K562 (cell line): Measurements from ENCODE around the gene GLB1L. TPM values are rescaled to one million over a fixed set of nuclear protein-coding genes. Genes with fewer than 3 reads are reported as not detected.
A peak's percentile ranks its signal among the peaks of the same experiment; 100 is the strongest.

Experiments used
- ASH1L ChIP-seq: fragments of 450-650 bp; IDR thresholded peaks from 2 replicates; pipeline ENCODE4 v1.6.1; 2018; ENCODE audit warnings: borderline replicate concordance, mild to moderate bottlenecking, low read depth; ENCODE audit not compliant: partially characterized antibody
- BRD9 ChIP-seq: fragments of 450-650 bp; IDR thresholded peaks from 2 replicates; pipeline ENCODE4 v1.6.1; 2018; ENCODE audit warnings: low read depth; ENCODE audit not compliant: partially characterized antibody
- BRF1 ChIP-seq: IDR thresholded peaks from 3 replicates; pipeline ENCODE4 v1.6.1; 2011; ENCODE audit warnings: borderline replicate concordance, mild to moderate bottlenecking; ENCODE audit not compliant: insufficient read length; ENCODE audit errors: extremely low read depth
- CREM ChIP-seq: IDR thresholded peaks from 2 replicates; pipeline ENCODE4 v1.6.1; 2014; ENCODE audit warnings: antibody characterized with exemption, low read depth
- EZH2 ChIP-seq: IDR thresholded peaks from 2 replicates; pipeline ENCODE4 v1.6.1; 2012; ENCODE audit warnings: low read depth, mild to moderate bottlenecking, inconsistent platforms, low read length, borderline replicate concordance
- PHF8 ChIP-seq: fragments of 200-600 bp; sonication (generic); IDR thresholded peaks from 2 replicates; pipeline ENCODE4 v1.6.1; 2012; ENCODE audit warnings: mixed run types, mild to moderate bottlenecking, inconsistent platforms, low read length, moderate library complexity, borderline replicate concordance
- POLR2A ChIP-seq: fragments of 450-650 bp; conservative IDR thresholded peaks from 2 replicates; pipeline ENCODE4 v1.6.1; 2016
- PRMT5 ChIP-seq: sonication (generic); formaldehyde crosslinking; IDR thresholded peaks from 2 replicates; pipeline ENCODE4 v1.5.0; 2020; ENCODE audit warnings: missing genetic modification reagents
- polyA plus RNA-seq, 8 experiments: library from polyadenylated mRNA; depleted of rRNA in 4 of 8; stranded (reverse) in 5 of 8; unstranded in 3 of 8; fragments of >200 nt; fragmentation: Nextera tagmentation in 2 of 8; fragmentation: Illumina TruSeq in 1 of 8; extraction: Ambion mirVana in 2 of 8; extraction: Trizol in 1 of 8; gene quantifications; 2 replicates each; pipeline versions ENCODE4 v1.2.1 to v1.2.3, GENCODE V29; 2011 to 2014; ENCODE audit warnings: inconsistent platforms in 1 of 8, missing spikeins in 1 of 8
- total RNA-seq, 7 experiments: library from RNA; depleted of rRNA in 6 of 7; stranded (reverse); fragments of >200 nt in 6 of 7; fragmentation: Illumina TruSeq in 2 of 7; extraction: Trizol in 2 of 7; gene quantifications; 2 replicates each; pipeline versions ENCODE4 v1.2.1 to v1.2.3, GENCODE V29; 2011 to 2021; ENCODE audit warnings: low replicate concordance in 1 of 7
- TF ChIP-seq, protein P1 (sequence below), 2 experiments: fragments of 150-350 bp in 1 of 2; IDR thresholded peaks; 2 replicates each; pipeline ENCODE4 v1.6.1; 2012 to 2016; ENCODE audit warnings: low read depth in 2 of 2, low read length in 2 of 2, mild to moderate bottlenecking in 1 of 2, moderate library complexity in 1 of 2
- TF ChIP-seq, protein P2 (sequence below): fragments of 450-650 bp; IDR thresholded peaks from 2 replicates; pipeline ENCODE4 v1.6.1; 2016; ENCODE audit warnings: low read depth, mild to moderate bottlenecking, moderate library complexity
- TF ChIP-seq, protein P3 (sequence below): fragments of 450-650 bp; formaldehyde crosslinking; IDR thresholded peaks from 2 replicates; pipeline ENCODE4 v1.4.0; 2022; ENCODE audit warnings: mild to moderate bottlenecking, moderate library complexity
- TF ChIP-seq, protein P4 (sequence below): fragments of 450-650 bp; IDR thresholded peaks from 2 replicates; pipeline ENCODE4 v1.6.1; 2018; ENCODE audit not compliant: partially characterized antibody
- TF ChIP-seq, protein P5 (sequence below): fragments of 250-450 bp; sonication (Bioruptor Pico); IDR thresholded peaks from 2 replicates; pipeline ENCODE4 v1.4.0; 2020; ENCODE audit warnings: mild to moderate bottlenecking, moderate library complexity

The GLB1L gene
- total and polyA plus RNA-seq, 9 of the 15 experiments (the other 6 are each of a cell fraction or from before 2014, with no cell fraction given), result 0.42 to 2.9 (median 2.5) TPM

DNA sequence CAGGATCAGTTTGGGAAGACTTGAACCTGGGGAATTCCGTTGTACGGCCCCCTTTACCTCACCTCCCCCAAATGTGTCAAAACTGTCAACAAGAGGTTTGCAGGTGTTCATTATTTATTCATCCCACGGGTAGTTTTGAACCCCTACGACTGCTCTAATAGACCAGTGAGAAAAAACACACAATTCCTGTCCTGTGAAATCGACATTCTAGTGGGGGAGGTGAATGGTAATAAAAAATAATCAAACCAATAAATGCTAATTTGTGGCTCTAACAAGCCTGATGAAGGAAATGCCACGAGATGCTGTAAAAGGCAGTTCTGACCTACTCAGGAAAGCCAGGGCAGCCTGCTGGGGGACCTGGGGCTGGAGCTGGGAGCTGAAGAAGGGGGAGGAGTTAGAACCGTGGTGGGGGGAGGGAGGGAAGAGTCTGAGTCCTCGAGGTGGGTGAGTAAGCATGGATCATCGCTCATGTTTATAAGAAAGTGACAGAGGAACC, 33.5 kb upstream of the GLB1L start (continued):
- TF ChIP-seq, protein P1, sequence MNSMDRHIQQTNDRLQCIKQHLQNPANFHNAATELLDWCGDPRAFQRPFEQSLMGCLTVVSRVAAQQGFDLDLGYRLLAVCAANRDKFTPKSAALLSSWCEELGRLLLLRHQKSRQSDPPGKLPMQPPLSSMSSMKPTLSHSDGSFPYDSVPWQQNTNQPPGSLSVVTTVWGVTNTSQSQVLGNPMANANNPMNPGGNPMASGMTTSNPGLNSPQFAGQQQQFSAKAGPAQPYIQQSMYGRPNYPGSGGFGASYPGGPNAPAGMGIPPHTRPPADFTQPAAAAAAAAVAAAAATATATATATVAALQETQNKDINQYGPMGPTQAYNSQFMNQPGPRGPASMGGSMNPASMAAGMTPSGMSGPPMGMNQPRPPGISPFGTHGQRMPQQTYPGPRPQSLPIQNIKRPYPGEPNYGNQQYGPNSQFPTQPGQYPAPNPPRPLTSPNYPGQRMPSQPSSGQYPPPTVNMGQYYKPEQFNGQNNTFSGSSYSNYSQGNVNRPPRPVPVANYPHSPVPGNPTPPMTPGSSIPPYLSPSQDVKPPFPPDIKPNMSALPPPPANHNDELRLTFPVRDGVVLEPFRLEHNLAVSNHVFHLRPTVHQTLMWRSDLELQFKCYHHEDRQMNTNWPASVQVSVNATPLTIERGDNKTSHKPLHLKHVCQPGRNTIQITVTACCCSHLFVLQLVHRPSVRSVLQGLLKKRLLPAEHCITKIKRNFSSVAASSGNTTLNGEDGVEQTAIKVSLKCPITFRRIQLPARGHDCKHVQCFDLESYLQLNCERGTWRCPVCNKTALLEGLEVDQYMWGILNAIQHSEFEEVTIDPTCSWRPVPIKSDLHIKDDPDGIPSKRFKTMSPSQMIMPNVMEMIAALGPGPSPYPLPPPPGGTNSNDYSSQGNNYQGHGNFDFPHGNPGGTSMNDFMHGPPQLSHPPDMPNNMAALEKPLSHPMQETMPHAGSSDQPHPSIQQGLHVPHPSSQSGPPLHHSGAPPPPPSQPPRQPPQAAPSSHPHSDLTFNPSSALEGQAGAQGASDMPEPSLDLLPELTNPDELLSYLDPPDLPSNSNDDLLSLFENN (IDR thresholded peaks at IDR 0.05; ENCODE audit: low read depth in 2 of 2, low read length in 2 of 2), result no peak
- TF ChIP-seq, protein P2, sequence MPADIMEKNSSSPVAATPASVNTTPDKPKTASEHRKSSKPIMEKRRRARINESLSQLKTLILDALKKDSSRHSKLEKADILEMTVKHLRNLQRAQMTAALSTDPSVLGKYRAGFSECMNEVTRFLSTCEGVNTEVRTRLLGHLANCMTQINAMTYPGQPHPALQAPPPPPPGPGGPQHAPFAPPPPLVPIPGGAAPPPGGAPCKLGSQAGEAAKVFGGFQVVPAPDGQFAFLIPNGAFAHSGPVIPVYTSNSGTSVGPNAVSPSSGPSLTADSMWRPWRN, result no peak
- TF ChIP-seq POLR2A, result peak; percentile 62
- TF ChIP-seq BRF1, result no peak
- TF ChIP-seq PRMT5 (CRISPR knock-in tag), result no peak
- TF ChIP-seq, protein P3, sequence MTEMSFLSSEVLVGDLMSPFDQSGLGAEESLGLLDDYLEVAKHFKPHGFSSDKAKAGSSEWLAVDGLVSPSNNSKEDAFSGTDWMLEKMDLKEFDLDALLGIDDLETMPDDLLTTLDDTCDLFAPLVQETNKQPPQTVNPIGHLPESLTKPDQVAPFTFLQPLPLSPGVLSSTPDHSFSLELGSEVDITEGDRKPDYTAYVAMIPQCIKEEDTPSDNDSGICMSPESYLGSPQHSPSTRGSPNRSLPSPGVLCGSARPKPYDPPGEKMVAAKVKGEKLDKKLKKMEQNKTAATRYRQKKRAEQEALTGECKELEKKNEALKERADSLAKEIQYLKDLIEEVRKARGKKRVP, result no peak
- TF ChIP-seq, protein P4, sequence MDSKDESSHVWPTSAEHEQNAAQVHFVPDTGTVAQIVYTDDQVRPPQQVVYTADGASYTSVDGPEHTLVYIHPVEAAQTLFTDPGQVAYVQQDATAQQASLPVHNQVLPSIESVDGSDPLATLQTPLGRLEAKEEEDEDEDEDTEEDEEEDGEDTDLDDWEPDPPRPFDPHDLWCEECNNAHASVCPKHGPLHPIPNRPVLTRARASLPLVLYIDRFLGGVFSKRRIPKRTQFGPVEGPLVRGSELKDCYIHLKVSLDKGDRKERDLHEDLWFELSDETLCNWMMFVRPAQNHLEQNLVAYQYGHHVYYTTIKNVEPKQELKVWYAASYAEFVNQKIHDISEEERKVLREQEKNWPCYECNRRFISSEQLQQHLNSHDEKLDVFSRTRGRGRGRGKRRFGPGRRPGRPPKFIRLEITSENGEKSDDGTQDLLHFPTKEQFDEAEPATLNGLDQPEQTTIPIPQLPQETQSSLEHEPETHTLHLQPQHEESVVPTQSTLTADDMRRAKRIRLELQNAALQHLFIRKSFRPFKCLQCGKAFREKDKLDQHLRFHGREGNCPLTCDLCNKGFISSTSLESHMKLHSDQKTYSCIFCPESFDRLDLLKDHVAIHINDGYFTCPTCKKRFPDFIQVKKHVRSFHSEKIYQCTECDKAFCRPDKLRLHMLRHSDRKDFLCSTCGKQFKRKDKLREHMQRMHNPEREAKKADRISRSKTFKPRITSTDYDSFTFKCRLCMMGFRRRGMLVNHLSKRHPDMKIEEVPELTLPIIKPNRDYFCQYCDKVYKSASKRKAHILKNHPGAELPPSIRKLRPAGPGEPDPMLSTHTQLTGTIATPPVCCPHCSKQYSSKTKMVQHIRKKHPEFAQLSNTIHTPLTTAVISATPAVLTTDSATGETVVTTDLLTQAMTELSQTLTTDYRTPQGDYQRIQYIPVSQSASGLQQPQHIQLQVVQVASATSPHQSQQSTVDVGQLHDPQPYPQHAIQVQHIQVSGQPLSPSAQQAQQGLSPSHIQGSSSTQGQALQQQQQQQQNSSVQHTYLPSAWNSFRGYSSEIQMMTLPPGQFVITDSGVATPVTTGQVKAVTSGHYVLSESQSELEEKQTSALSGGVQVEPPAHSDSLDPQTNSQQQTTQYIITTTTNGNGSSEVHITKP, result peak; percentile 48
- no peak for TF ChIP-seq CREM
- TF ChIP-seq EZH2, result no peak
- TF ChIP-seq PHF8, result peak; percentile 33; the same call in 1 of the 2 replicates
- TF ChIP-seq, protein P5, sequence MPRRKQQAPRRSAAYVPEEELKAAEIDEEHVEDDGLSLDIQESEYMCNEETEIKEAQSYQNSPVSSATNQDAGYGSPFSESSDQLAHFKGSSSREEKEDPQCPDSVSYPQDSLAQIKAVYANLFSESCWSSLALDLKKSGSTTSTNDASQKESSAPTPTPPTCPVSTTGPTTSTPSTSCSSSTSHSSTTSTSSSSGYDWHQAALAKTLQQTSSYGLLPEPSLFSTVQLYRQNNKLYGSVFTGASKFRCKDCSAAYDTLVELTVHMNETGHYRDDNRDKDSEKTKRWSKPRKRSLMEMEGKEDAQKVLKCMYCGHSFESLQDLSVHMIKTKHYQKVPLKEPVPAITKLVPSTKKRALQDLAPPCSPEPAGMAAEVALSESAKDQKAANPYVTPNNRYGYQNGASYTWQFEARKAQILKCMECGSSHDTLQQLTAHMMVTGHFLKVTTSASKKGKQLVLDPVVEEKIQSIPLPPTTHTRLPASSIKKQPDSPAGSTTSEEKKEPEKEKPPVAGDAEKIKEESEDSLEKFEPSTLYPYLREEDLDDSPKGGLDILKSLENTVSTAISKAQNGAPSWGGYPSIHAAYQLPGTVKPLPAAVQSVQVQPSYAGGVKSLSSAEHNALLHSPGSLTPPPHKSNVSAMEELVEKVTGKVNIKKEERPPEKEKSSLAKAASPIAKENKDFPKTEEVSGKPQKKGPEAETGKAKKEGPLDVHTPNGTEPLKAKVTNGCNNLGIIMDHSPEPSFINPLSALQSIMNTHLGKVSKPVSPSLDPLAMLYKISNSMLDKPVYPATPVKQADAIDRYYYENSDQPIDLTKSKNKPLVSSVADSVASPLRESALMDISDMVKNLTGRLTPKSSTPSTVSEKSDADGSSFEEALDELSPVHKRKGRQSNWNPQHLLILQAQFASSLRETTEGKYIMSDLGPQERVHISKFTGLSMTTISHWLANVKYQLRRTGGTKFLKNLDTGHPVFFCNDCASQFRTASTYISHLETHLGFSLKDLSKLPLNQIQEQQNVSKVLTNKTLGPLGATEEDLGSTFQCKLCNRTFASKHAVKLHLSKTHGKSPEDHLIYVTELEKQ, result no peak
- TF ChIP-seq BRD9, result no peak
- TF ChIP-seq ASH1L, result no peak
